Measurements from ENCODE around the gene LEFTY2. TPM values are rescaled to one million over a fixed set of nuclear protein-coding genes. Genes with fewer than 3 reads are reported as not detected.

The LEFTY2 gene
- total RNA-seq, 1 donor from 2014 or later, result 0.43 TPM

GRCh38 chr1:225892307-225892706 is 48.7 kb downstream of the LEFTY2 start:
- H3K27ac Mint-ChIP-seq (ENCODE audit: unreplicated experiment), result no peak overlapping the region
- no peaks in the 10 kb centered on the region for H3K27me3 Mint-ChIP-seq (ENCODE audit: unreplicated experiment)
- H3K4me3 Mint-ChIP-seq (ENCODE audit: unreplicated experiment), result no peak overlapping the region
- no peak for DNase-seq (ENCODE audit: extremely low spot score, unreplicated experiment)
- H3K4me1 Mint-ChIP-seq (ENCODE audit: unreplicated experiment), result peaks cover 10% of the 10 kb centered on the region
- H3K9me3 Mint-ChIP-seq (ENCODE audit: unreplicated experiment), result no peaks in the 10 kb centered on the region
- H3K36me3 Mint-ChIP-seq (ENCODE audit: unreplicated experiment), result no peaks in the 10 kb centered on the region
- no peak for TF ChIP-seq CTCF (IDR thresholded peaks at IDR 0.05)

GRCh38 chr1:225891229-225891972 is 49.6 kb downstream of the LEFTY2 start:
- DNase-seq (ENCODE audit: extremely low spot score, unreplicated experiment), result no peak
- H3K4me3 Mint-ChIP-seq (ENCODE audit: unreplicated experiment), result no peak overlapping the region
- no peak for TF ChIP-seq CTCF (IDR thresholded peaks at IDR 0.05)
- no peaks in the 10 kb centered on the region for H3K36me3 Mint-ChIP-seq (ENCODE audit: unreplicated experiment)
- H3K27me3 Mint-ChIP-seq (ENCODE audit: unreplicated experiment), result no peaks in the 10 kb centered on the region
- no peak overlapping the region for H3K27ac Mint-ChIP-seq (ENCODE audit: unreplicated experiment)
- H3K4me1 Mint-ChIP-seq (ENCODE audit: unreplicated experiment), result peaks cover 10% of the 10 kb centered on the region
- H3K9me3 Mint-ChIP-seq (ENCODE audit: unreplicated experiment), result no peaks in the 10 kb centered on the region

- DNase-seq (ENCODE audit: extremely low spot score, unreplicated experiment), result no peak
- H3K9me3 Mint-ChIP-seq (ENCODE audit: unreplicated experiment), result no peaks in the 10 kb centered on the region
- H3K27ac Mint-ChIP-seq (ENCODE audit: unreplicated experiment), result no peak overlapping the region
- no peaks in the 10 kb centered on the region for H3K36me3 Mint-ChIP-seq (ENCODE audit: unreplicated experiment)
- TF ChIP-seq CTCF (IDR thresholded peaks at IDR 0.05), result no peak
- peaks cover 10% of the 10 kb centered on the region for H3K4me1 Mint-ChIP-seq (ENCODE audit: unreplicated experiment)
- H3K27me3 Mint-ChIP-seq (ENCODE audit: unreplicated experiment), result no peaks in the 10 kb centered on the region
- no peak overlapping the region for H3K4me3 Mint-ChIP-seq (ENCODE audit: unreplicated experiment)
These were observed 50.4 kb downstream of the LEFTY2 start for GRCh38 chr1:225890346-225891228.

GRCh38 chr1:225889743-225890142 is 51.3 kb downstream of the LEFTY2 start:
- Mint-ChIP-seq H3K27me3 (ENCODE audit: unreplicated experiment) (no peaks in the 10 kb centered on the region), H3K36me3 (ENCODE audit: unreplicated experiment) (no peaks in the 10 kb centered on the region), H3K4me3 (ENCODE audit: unreplicated experiment) (no peak overlapping the region), H3K9me3 (ENCODE audit: unreplicated experiment) (no peaks in the 10 kb centered on the region), H3K27ac (ENCODE audit: unreplicated experiment) (no peak overlapping the region), H3K4me1 (ENCODE audit: unreplicated experiment) (peaks cover 10% of the 10 kb centered on the region)
- no peak for TF ChIP-seq CTCF (IDR thresholded peaks at IDR 0.05)
- DNase-seq (ENCODE audit: extremely low spot score, unreplicated experiment), result no peak

All from osteocyte (in vitro differentiated cells).